Activated naive CD4-positive, alpha-beta T cell (primary cell): ENCODE data around the gene SSTR1.

Source experiments
- DNase-seq, 4 experiments: peaks; one replicate each; lab custom pipeline; 2025; lab: John Stamatoyannopoulos, UW

The SSTR1 gene

DNA sequence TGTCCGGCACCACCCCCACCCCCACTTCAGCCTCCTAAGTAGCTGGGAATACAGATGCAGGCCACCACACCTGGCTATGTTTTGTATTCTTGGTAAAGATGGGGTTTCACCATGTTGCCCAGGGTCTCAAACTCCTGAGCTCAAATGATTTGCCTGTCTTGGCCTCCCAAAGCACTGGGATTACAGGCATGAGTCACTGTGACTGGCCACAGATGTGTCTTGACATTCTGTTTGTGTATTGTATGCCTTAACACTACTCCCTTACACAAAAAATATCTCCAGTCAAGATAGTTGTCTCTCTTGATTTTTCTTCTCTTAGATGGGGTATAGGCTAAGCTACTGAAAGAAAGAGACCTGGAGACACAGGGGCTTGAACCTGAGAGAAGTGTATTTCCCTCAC is 30.6 kb downstream of the SSTR1 start:
- no peak for DNase-seq

DNA sequence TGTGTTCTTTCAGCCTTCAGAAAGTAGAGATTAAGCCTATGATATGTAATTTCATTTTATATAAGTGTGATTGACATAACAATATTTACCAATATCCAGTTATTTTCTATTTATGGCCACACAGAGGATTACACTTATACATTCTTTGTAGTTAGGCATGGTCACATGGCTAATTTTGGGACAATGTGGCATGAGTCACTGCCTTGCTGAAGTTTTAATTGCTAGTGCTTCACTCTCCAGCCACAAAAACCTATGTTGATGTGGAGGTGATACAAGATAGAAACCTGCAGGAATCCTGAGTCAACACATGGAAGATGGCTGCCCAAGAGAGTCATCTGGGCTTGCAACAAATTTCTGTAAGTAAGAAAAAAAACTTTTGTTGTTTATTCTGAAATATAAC is 31.2 kb downstream of the SSTR1 start:
- no peak for DNase-seq

DNA sequence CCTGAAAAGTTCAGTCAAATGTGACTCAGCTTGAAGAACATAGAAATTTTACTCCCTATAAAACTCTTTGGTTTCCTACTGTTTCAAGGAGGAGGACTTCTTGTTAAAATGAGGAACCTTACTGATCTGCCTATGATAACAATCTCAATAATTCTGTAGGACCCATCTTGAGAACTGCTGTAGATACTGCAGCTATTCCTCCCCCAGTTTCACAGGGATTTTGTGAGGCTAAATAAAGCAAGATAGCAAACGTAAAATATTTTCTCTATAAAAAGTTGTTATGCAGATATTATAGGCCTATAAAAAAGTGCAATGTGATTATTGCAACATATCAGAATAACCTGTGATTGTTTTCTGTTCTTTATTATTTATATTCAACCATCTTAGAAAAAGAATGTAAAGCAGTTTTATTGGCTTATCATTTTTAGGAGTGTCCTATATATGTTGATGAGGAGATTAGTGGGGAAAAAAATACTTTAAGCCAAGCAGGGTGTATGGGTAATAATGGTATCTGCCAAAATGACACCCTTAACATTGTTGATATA is 36.1 kb downstream of the SSTR1 start:
- DNase-seq = no peak

DNA sequence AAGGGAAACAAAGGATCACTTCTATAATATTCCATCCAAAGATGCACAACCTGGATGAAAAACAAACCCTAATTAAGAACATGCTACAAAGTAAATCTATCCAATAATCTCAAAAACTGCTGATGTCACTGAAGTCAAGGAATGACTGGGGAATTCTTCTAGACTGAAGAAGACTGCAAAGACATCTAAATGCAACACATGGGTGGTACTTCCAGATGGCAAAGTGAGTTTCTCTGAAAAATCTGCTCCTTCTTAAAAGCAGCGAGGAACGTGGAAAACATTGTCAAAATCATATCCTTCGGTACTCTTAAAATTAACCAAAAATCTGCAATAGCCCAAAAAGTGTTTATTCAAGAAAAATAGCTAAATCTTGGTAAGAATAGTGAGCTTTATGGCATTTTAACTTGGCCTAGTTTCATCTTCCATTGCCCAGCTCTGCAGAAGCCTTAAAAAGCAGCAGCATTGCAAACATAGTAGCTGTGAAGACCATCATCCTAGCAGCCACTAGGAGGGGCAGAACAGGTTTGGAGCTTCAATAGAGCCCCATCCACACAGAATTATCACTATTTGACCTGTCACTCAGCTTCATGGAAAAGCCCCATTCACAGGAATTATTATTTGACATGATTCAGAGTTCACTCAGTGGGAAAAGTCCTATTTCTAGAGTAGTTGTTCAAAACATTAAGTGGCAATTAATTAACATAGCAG is 40.8 kb downstream of the SSTR1 start:
- no peak for DNase-seq

DNA sequence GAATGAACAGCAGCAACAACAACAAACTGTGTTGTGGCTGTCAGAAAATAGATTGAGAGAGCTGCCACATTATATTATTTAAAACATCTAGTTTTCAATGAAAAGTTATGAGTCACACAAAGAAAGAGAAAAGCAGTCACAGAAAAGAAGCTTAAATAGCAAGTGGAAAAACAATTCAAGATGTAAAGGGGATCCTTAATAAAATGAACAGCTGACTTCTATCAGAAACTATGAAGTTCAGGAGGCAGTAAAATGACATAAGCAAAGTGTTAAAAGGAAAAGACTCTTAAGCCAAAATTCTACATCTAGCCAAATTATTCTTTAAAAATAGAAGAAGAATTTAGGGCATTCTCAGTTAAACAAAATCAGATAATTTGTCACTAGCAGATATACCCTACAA is 42.6 kb downstream of the SSTR1 start:
- DNase-seq = no peak

DNA sequence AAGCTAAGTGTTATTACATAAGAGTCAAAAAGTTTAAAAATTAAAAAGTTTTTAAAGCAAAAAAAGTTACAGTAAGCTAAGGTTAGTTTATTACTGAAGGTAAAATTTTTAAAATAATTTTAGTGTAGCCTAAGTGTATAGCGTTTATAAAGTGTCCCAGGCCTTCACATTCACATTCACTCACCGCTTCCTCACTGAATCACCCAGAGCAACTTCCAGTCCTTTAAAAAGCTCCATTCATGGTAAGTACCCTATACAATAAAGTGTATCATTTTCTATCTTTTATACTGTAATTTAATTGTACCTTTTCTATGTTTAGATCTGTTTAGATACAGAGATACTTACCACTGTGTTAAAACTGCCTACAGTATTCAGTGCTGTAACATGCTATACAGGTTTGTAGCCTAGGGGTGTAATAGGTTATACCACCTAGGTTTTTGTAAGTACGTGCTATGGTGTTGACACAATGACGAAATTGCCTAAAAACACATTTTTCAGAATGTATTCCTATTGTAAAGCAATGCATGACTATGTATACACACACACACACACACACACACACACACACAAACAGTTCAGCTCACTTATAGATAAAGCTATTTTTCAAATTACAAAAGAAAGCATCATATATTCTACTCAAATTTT is 44.5 kb downstream of the SSTR1 start:
- DNase-seq = no peak

DNA sequence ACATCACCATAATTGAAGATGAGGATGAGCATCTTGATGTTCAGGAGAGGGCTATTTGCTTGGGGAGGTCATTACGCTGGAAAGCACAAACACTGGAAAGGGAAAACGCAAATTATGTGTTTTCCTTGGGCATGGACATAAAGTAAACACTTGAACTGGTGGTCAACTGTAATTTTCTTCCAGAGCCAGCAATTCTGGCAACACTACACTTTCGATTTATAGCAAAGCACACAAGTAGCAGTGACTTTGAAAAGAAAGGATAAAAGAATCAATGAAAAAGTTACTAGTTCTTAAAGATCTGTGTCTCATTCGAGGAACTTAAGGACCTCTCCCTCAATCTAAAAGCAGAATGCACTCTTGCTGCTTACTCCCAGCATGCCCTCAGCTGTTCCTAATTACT is 46.0 kb downstream of the SSTR1 start:
- no peak for DNase-seq

DNA sequence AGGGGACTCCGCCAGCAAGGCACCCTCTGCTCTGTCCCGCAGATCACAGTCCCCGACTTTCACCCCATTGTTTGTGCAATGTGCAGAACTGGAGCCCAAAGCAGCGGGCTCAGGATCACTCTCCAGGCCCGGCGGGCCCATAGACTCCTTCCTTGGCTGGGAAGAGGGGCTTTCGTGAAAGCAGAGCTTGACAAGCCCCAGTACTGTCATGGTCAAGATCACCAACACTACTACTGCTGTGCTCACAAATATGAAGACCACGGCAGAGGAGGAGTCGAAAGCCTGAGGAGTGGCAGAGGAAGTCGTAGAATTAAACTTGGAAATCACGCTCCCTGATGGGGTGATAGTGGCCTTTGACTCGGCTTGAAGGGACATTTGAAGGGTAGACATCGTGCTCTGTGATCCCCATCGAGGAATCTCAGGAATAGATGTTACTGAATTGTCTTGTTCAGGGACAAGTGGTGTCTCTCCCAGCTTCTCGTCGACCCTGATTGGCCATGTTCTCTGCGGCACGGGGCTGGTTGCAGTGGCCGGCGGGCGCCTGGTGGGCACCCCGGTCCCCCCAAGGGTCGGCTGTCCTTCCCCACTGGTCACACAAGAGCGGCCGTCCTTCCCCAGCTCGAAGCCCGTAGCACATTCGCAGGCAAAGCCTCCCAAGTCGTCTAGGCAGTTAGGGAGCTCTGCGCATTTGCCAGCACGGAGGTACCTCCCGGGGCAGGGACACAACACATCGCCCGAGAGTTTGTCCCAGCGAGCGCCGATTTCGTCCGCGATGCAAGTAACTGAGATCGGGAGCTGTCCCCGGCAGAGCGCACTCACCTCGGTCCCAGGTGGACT is 47.1 kb downstream of the SSTR1 start:
- DNase-seq = no peak

DNA sequence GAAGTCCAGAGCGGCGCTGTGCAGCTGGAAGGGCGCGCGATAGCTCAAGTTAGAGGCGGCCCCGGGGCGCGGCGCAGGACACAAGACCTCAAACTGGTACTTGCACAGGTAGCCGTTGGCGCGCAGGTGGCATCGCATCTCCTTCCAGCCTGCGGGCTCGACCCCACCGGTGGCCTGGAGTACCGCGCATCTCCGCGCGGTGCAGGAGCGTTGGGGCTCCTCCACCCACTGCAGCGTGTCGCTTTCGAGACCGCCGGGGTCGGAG is 47.6 kb downstream of the SSTR1 start:
- DNase-seq = no peak

DNA sequence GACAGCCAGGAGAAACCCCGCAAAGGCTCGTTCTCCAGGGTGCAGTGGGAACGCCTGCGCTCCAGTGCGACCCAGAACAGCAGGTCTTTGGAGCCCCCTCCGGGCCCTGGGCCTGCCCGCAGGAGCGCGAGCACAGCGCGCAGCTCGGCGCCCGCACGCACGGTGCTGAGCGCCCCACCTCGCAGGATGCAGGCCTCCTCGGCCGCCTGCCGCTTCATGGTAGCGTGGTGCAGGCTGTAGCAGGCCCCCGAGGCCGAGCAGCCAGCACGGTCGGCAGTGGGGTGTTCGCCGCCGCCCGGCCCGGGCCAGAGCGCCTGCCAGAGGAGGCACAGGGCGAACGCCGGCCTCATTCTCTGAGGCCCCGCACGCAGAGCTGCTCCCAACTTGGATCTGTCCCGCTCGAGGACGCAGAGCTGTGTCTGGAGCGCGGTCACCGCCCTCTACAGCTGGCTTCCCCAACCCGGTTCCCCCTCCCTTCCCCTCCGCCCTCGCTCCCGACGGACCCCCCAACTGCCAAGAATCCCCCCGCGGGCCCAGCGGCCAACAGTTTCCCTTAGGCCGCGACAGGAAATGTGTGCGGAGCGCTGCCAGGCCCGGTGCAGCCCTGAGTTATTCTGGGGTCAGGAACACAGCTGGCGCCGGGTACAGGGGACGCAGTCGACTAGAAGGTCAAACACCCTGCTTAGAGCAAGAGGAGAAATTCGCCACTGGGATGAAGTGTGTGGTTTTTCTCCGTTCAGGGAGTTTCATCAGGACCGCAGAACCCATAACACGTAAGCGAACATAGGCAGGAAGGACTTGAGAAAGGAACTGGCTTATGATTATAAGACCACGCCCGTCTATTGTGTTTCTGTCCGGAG is 48.2 kb downstream of the SSTR1 start, which contains the start of gene CLEC14A:
CLEC14A (minus strand) TSS at position 421 of the 860 bp plus-strand sequence; CDS start at position 350, 71 bp downstream.
- DNase-seq = no peak

DNA sequence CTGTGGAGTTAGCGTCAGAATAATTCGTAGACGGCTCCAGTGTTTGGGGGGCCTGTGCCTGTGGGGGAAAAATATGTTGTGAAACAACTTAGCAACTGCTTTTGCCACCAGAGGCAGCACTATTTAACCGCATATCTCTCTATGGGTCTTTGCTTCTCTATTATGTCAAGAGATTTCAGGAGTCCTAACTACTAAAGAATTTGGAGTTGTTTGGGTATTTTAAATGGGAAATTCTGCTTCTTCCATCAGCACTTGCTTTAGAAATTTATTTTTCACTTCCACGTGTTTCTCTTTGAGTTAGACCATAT is 48.8 kb downstream of the SSTR1 start:
- no peak for DNase-seq

DNA sequence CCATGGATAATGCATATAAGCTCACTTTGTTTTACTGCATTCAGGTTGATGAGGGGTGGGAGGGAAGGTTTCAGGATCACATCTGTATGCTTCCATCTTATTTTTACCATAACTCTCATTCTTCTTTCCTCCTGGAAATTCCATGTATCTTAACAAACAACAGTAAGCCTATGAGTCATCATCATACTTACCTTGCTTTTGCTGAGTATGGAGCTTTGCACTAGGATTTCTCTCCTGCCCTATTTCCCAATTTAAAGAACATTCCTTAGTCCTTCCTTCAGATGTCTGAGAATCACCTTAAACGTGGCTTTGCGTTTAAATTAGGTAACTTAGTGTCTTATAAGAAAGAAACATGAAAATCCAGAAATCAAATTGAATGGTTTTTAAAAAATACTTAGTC is 49.8 kb downstream of the SSTR1 start:
- no peak for DNase-seq

DNA sequence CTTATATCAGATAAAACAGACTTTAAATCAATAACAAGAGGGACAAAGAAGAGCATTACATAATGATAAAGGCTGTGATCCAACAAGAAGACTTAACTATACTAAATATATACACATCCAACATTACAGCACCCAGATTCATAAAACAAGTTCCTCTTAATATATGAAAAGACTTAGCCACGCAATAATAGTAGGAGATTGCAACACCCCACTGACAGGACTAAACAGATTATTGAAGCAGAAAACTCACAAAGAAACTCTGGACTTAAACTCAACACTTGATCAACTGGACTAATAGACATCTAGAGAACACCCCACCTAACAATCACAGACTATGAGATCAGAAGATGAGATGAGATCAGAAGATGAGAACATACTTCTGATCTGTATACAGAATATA is 53.9 kb downstream of the SSTR1 start:
- DNase-seq = no peak
